ENCODE results near the gene SSR4.

Gene SSR4

GRCh38 chrX:153830640-153831428 is 36.4 kb downstream of the SSR4 start:
- H3K27ac ChIP-seq (replicated peaks) = no peak overlapping the region
- no peak for DNase-seq (ENCODE audit: low read depth in 1 of 2, low spot score in 1 of 2)
- no peak overlapping the region for H3K4me3 ChIP-seq (replicated peaks; ENCODE audit: insufficient read depth, low read length)
- TF ChIP-seq SPI1 (IDR thresholded peaks at IDR 0.05; ENCODE audit: borderline replicate concordance, low read depth) = no peak
- no peak for TF ChIP-seq CTCF (IDR thresholded peaks at IDR 0.05; ENCODE audit: insufficient read depth, low read length)
- no peak for TF ChIP-seq REST (IDR thresholded peaks at IDR 0.05; ENCODE audit: insufficient replicate concordance, low read depth)
- TF ChIP-seq POLR2AphosphoS5 (IDR thresholded peaks at IDR 0.05; ENCODE audit: low read depth) = no peak
- TF ChIP-seq GABPA (IDR thresholded peaks at IDR 0.05; ENCODE audit: low read depth) = no peak
- H3K27me3 ChIP-seq (ENCODE audit: insufficient read depth, poor library complexity, severe bottlenecking) = peaks cover 18% of the 10 kb centered on the region

DNA sequence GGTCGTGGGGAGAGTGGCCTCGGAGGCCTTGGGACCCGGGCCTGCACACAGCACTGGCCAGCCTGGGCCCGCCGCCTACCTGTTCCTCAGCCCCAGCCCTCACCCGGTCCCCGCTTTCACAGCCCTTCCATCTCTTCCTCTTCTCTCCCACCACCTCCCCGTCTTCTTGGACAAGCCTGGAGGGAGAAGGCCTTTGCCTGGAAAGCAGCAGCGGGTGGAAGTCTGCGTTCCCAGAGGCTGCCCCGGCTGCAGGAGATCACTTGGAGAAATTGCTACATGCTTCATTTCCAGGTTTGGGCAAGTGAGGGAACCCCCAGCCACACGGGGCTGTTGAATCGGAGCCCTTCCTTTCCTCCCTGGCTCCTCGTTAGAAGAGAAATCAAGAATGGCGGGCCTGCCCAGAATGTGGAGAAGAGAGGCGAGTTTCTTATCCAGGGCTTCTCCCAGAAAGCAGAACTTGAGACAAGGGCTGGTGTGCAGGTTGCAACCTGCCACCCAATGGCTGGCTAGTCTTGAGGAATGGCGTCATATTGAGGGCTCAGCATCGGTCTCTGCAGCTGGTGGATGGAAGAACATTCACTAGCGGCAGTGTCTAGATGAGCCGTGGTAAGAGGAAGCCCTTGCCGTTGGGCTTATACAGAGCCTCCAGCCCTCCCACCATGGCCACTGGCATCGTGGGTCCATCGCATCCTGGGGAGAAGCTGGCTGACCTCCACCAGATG is 37.1 kb downstream of the SSR4 start:
- Histone ChIP-seq H3K4me3 (replicated peaks; ENCODE audit: insufficient read depth, low read length) (no peak overlapping the region), H3K27ac (replicated peaks) (no peak overlapping the region), H3K27me3 (ENCODE audit: insufficient read depth, poor library complexity, severe bottlenecking) (peaks cover 18% of the 10 kb centered on the region)
- TF ChIP-seq SPI1 (IDR thresholded peaks at IDR 0.05; ENCODE audit: borderline replicate concordance, low read depth) = no peak
- no peak for TF ChIP-seq REST (IDR thresholded peaks at IDR 0.05; ENCODE audit: insufficient replicate concordance, low read depth)
- TF ChIP-seq POLR2AphosphoS5 (IDR thresholded peaks at IDR 0.05; ENCODE audit: low read depth) = no peak
- peak in 1 of 2 experiments; percentile 55 for DNase-seq (ENCODE audit: low read depth in 1 of 2, low spot score in 1 of 2)

DNA sequence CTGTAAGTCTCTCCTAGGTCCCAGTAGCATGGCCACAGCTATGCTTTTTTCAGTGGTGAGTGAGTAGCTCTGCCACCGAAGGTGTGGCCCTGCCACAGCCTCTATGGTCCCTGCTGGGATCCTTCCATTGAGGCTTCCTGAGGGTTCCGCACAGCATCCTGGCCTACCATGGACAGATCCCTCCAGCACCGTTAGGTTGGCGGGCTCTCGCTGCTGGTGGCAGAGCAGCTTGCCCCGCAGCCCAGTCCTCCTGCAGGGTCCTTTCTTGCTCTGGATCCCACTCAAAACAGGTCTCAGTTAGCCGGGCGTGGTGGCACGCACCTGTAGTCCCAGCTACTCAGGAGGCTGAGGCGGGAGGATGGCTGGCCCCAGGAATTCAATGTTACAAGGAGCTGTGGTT is 38.3 kb downstream of the SSR4 start:
- H3K27me3 ChIP-seq (ENCODE audit: insufficient read depth, poor library complexity, severe bottlenecking) = peaks cover 15% of the 10 kb centered on the region
- TF ChIP-seq GABPA (IDR thresholded peaks at IDR 0.05; ENCODE audit: low read depth) (no peak), SPI1 (IDR thresholded peaks at IDR 0.05; ENCODE audit: borderline replicate concordance, low read depth) (no peak), CTCF (IDR thresholded peaks at IDR 0.05; ENCODE audit: insufficient read depth, low read length) (no peak), POLR2AphosphoS5 (IDR thresholded peaks at IDR 0.05; ENCODE audit: low read depth) (no peak), REST (IDR thresholded peaks at IDR 0.05; ENCODE audit: insufficient replicate concordance, low read depth) (peak; percentile 81)

More for the DNA sequence above, 38.3 kb downstream of the SSR4 start:
- no peak overlapping the region for H3K27ac ChIP-seq (replicated peaks)
- DNase-seq (ENCODE audit: low read depth in 1 of 2, low spot score in 1 of 2) = no peak
- no peak overlapping the region for H3K4me3 ChIP-seq (replicated peaks; ENCODE audit: insufficient read depth, low read length)
